AG04450 (cell line): ENCODE measurements around the gene FHIT. TPM values are rescaled to one million over a fixed set of nuclear protein-coding genes. Genes with fewer than 3 reads are reported as not detected.

Source experiments
- CTCF ChIA-PET: fragments of 300-600, 350-600 bp; formaldehyde crosslinking; extraction: SDS; loops from one replicate; lab custom pipeline; 2022; ENCODE audit warnings: antibody characterized with exemption, inconsistent platforms; lab: Charles Lee
- POLR2A ChIA-PET: fragments of 350-600 bp; formaldehyde crosslinking; extraction: SDS; loops from one replicate; lab custom pipeline; 2021; ENCODE audit warnings: antibody characterized with exemption, inconsistent platforms; lab: Yijun Ruan, JAX
- DNase-seq: peaks from one replicate; pipeline ENCODE4 v3.0.0-alpha.2; 2011; ENCODE audit warnings: low read depth, low spot score
- H3K27ac ChIP-seq: one replicate; pipeline ENCODE4 v1.5.1; 2012; ENCODE audit warnings: low read depth, low read length, control low read depth
- H3K27me3 ChIP-seq: one replicate; pipeline ENCODE4 v1.6.0; 2012; ENCODE audit warnings: low read length; ENCODE audit not compliant: control insufficient read depth, insufficient read depth
- H3K4me3 ChIP-seq: 2 replicates; pipeline ENCODE4 v1.5.1; 2011; ENCODE audit warnings: mild to moderate bottlenecking, low read depth, low read length, control low read depth
- H3K9me3 ChIP-seq: 2 replicates; pipeline ENCODE4 v1.5.1; 2012; ENCODE audit warnings: low read length; ENCODE audit not compliant: control insufficient read depth, insufficient read depth
- polyA plus RNA-seq: library from polyadenylated mRNA; depleted of rRNA; stranded (reverse); fragments of >200 nt; gene quantifications from 2 replicates; pipeline ENCODE4 v1.2.3, GENCODE V29; 2011
- TF ChIP-seq, protein P1 (sequence below): IDR thresholded peaks from 2 replicates; pipeline ENCODE4 v1.5.1; 2011; ENCODE audit warnings: low read depth, low read length, control low read depth, inconsistent platforms

The FHIT gene
- polyA plus RNA-seq, 1 experiment = 0.17 TPM

DNA sequence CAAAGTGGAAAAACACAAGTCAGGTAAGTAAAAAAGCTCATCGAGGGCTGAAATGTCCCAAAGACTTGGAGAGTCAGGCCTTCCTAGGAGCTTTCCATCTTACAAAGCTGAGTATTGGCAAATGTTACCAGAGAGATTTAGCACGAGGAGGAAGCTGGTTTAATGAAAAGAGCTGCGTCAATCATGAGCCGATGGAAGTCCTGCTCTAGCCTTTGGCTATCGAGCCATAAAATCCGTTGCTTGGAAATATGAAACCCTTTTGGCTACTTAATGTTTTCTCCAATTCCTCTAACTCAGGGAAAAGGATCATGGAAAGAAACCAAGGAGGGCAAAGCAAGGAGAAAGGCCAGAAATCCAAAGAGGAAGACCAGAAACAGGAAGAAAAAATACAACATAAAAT, 1074.6 kb downstream of the FHIT start:
- Histone ChIP-seq H3K27ac (no peak overlapping the region), H3K27me3 (no peaks in the 10 kb centered on the region), H3K9me3 (no peaks in the 10 kb centered on the region), H3K4me3 (no peak overlapping the region)
- ChIA-PET CTCF (no interaction called here), POLR2A (no interaction called here)
- DNase-seq = no peak
- TF ChIP-seq, protein P1, sequence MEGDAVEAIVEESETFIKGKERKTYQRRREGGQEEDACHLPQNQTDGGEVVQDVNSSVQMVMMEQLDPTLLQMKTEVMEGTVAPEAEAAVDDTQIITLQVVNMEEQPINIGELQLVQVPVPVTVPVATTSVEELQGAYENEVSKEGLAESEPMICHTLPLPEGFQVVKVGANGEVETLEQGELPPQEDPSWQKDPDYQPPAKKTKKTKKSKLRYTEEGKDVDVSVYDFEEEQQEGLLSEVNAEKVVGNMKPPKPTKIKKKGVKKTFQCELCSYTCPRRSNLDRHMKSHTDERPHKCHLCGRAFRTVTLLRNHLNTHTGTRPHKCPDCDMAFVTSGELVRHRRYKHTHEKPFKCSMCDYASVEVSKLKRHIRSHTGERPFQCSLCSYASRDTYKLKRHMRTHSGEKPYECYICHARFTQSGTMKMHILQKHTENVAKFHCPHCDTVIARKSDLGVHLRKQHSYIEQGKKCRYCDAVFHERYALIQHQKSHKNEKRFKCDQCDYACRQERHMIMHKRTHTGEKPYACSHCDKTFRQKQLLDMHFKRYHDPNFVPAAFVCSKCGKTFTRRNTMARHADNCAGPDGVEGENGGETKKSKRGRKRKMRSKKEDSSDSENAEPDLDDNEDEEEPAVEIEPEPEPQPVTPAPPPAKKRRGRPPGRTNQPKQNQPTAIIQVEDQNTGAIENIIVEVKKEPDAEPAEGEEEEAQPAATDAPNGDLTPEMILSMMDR = no peak

DNA sequence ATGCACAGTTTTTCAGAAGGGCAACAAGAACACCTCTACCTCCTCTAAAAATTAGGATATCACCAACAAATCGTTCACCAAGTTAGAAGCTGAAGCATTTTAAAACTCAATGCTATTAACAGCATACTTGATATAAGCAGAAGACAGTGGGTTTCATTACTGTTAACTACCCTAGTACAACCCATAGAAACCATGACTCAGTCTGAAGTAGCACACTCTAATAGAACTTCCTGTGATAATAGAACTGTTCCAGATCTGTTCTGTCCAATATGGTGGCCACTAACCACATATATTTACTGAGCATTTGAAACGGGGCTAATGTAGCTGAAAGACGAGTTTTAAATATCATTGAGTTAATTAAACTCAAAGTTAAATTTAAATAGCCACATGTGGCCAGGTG, 1075.6 kb downstream of the FHIT start:
- ChIA-PET POLR2A (interaction anchor here (0.7 kb wide), 1 partner anchor 1373 kb away, joined by 3 read pairs; no protein-coding TSS in a partner anchor), CTCF (no interaction called here)
- H3K4me3 ChIP-seq = no peak overlapping the region
- no peaks in the 10 kb centered on the region for H3K9me3 ChIP-seq
- TF ChIP-seq, protein P1 = no peak
- no peak for DNase-seq
- no peaks in the 10 kb centered on the region for H3K27me3 ChIP-seq
- H3K27ac ChIP-seq = no peak overlapping the region

DNA sequence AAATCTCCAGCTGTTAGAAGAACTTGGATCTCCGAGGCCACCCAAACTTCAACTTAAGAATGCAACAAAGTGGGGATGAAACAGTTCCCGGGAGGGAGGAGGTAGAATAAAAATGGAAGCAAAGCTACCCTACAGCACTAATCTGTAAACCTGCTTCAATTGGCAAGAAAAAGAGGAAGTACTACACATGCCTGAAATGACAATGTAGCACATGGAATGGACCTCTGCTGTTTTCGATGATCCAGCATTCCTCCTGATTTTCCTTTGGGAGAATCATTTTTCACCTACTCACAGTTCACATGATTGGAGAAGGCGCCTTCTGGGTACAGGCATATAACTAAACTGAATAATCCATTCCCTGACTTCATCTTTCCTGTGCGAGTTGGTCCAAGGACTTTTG, 1081.5 kb downstream of the FHIT start:
- H3K9me3 ChIP-seq = no peaks in the 10 kb centered on the region
- TF ChIP-seq, protein P1 = no peak
- DNase-seq = no peak
- ChIA-PET CTCF (no interaction called here), POLR2A (no interaction called here)
- H3K27me3 ChIP-seq = no peaks in the 10 kb centered on the region
- H3K27ac ChIP-seq = no peak overlapping the region
- no peak overlapping the region for H3K4me3 ChIP-seq

DNA sequence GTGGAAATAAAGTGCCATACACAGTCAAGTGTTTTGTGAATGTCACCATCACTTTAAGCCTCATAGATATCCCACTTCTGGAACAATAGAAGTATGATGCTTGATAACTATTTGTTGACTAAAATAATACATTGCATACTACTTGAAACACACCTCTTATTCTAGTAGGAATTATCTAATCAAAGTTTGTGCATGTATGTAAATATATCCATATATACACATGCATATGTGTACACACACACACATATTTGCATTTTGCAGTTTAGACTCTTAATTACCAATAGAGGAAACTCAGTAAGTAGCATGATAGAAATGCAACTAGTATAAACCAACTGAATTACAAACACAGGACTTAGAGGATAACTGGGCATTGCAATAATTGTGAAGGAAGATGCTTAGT, 1084.1 kb downstream of the FHIT start:
- H3K27ac ChIP-seq = no peak overlapping the region
- TF ChIP-seq, protein P1 = no peak
- DNase-seq = no peak
- ChIA-PET CTCF (no interaction called here), POLR2A (no interaction called here)
- H3K4me3 ChIP-seq = no peak overlapping the region
- no peaks in the 10 kb centered on the region for H3K9me3 ChIP-seq
- H3K27me3 ChIP-seq = no peaks in the 10 kb centered on the region

DNA sequence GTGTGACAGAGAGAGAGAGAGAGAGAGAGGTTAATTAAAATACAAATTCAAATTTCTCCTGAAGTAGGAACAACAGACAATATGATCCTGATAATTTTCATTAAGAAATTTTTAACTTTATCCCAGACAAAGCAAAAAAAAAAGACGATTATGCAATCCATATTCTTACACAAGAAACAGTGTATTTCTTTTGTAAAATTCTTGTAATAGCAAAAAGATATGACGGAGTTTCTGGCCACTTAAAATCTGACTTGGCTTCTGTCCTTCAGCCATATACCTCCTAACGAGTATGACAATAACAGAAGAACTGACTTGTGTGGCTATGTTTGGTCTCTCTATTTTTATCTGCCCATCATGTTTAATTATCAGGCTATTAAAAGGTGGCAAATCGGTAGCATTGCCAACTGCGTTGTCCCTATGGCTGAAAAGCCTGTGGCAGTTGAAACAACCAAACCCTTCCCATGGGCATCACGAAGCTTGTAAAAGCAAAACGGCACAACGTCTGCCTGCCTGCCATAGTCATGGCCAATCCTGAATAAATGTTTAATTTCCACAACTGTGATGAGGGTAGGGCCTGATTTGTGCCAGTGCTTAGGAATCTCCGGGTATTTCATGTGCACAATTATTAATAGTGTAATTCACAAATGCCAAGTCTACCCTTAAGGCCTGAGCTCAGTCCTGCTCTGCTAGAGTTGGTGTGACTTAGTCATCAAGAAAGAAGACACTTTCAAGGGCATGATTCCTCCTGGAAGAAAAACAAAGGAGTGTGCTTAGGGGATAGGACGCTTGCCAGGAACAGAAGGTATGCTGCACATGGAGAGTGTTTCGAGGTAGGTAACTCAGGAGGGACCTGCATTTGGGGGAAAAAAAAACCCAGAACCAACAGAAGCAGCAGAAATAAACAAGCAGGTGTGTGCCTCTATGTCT, 1090.2 kb downstream of the FHIT start:
- no peak for DNase-seq

More for the DNA sequence above, 1090.2 kb downstream of the FHIT start:
- Histone ChIP-seq H3K9me3 (no peaks in the 10 kb centered on the region), H3K4me3 (no peak overlapping the region), H3K27me3 (no peaks in the 10 kb centered on the region), H3K27ac (no peak overlapping the region)
- ChIA-PET CTCF (no interaction called here), POLR2A (no interaction called here)
- TF ChIP-seq, protein P1 = no peak
